BLaER1 treated with 17β-estradiol and CSF1 and Interleukin-3, amounts not matched to agents 10 nM and 100 nM (cell line): ENCODE results near the gene GSTO2.

Experiments
- H3K27ac ChIP-seq, 11 experiments: shearing (Covaris generic); formaldehyde crosslinking; 2 replicates each; pipeline ENCODE4 v1.8.1; 2022
- H3K27me3 ChIP-seq, 11 experiments: shearing (Covaris generic); formaldehyde crosslinking; 2 replicates each; pipeline ENCODE4 v1.8.1; 2022
- H3K36me3 ChIP-seq, 11 experiments: shearing (Covaris generic); formaldehyde crosslinking; 2 replicates each; pipeline ENCODE4 v1.8.1; 2022
- H3K4me1 ChIP-seq, 10 experiments: shearing (Covaris generic); formaldehyde crosslinking; 2 replicates each; pipeline ENCODE4 v1.8.1; 2022
- H3K4me2 ChIP-seq, 11 experiments: shearing (Covaris generic); formaldehyde crosslinking; 2 replicates each; pipeline ENCODE4 v1.8.1; 2022
- H3K4me3 ChIP-seq, 10 experiments: shearing (Covaris generic); formaldehyde crosslinking; 2 replicates each; pipeline ENCODE4 v1.8.1; 2022
- H3K9ac ChIP-seq, 11 experiments: shearing (Covaris generic); formaldehyde crosslinking; 2 replicates each; pipeline ENCODE4 v1.8.1; 2022
- H3K9me3 ChIP-seq, 11 experiments: shearing (Covaris generic); formaldehyde crosslinking; replicated peaks in 1 of 11; 2 replicates each; pipeline ENCODE4 v1.8.1; 2022
- H4K20me1 ChIP-seq, 11 experiments: shearing (Covaris generic); formaldehyde crosslinking; 2 replicates each; pipeline ENCODE4 v1.8.1; 2022
- Cebpa-rat ChIP-seq, 11 experiments: shearing (Covaris generic); IDR thresholded peaks; 2 replicates each; pipeline ENCODE4 v1.8.1; 2022

The GSTO2 gene

GRCh38 chr10:104315486-104315921 is 46.5 kb downstream of the GSTO2 start:
- TF ChIP-seq Cebpa-rat (IDR thresholded peaks at IDR 0.05) = no peak
- no peak overlapping the region for H3K9ac ChIP-seq
- H3K36me3 ChIP-seq = peaks cover 63 to 90% (median 80%) of the 10 kb centered on the region in 11 experiments
- H3K4me2 ChIP-seq = no peak overlapping the region
- no peaks in the 10 kb centered on the region for H3K9me3 ChIP-seq
- H4K20me1 ChIP-seq = peaks cover 97 to 100% (median 100%) of the 10 kb centered on the region in 11 experiments
- no peaks in the 10 kb centered on the region for H3K27me3 ChIP-seq
- peaks cover 36 to 70% (median 55%) of the 10 kb centered on the region in 10 experiments for H3K4me1 ChIP-seq
- H3K27ac ChIP-seq = no peak overlapping the region
- H3K4me3 ChIP-seq = no peak overlapping the region

DNA sequence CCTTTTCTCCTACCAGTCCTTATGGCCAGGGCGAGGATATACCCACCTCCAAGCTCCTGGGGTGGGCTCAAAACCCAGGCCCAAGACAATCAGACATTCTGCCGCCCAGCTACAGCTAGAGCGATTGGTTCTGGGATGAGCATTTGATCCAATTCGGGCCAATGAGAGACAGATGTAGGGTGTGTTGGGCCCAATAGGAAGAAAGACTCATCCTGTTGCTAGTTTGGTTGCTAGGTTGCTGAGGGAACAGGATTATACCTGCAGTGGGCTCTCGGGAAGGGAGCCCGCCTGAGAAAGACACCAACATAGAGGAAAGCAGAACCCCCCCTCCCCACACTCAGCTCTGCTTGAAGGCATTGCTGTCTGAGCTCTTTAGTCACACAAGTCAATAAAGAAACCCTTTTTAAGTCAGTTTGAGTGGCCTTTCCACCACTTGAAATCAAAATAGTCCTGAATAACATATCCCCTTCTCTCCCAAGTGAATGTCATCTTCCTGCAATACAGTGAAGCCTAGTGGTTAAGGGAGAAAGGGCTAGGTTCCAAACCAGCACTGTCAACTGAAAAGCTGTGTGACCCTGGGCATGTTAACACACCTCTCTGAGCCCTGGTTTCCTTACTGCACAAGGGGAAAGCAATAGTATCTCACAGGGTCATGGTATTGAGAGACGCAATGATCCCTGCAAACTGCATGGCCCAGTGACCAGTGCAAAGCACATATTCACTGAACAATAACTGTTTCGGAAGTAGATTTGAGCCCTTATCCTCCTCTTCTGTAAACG is 47.5 kb downstream of the GSTO2 start:
- Histone ChIP-seq H3K9ac (no peak overlapping the region), H3K27me3 (no peaks in the 10 kb centered on the region), H3K9me3 (no peaks in the 10 kb centered on the region), H3K27ac (no peak overlapping the region), H4K20me1 (peaks cover 96 to 100% (median 100%) of the 10 kb centered on the region in 11 experiments), H3K4me1 (peaks cover 46 to 70% (median 58%) of the 10 kb centered on the region in 10 experiments), H3K4me3 (no peak overlapping the region), H3K36me3 (peaks cover 53 to 89% (median 70%) of the 10 kb centered on the region in 11 experiments), H3K4me2 (peak overlapping the region in 4 of 11 experiments; percentile 97 to 99 (median 98); a peak in 3 of 22 replicates)
- no peak for TF ChIP-seq Cebpa-rat (IDR thresholded peaks at IDR 0.05)

DNA sequence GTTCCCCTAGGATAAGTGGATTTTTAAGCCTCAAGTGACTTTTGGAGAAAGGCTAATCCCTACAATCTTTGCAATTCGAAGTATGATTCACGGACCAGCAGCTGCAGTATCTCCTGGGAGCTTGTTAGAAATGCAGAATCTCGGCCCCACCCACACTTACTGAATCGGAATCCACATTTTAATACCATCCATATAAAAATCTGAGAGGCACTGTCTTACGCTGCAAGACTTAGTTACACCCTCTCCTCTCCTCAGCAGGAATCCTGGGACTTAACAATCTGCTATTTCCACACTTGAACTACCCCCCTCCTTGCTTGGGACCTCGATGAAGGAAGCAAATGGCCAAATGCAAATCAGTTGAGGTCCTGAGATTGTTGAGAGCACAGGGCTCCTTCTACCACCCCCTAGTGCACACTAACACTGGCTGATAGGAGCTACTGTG is 48.3 kb downstream of the GSTO2 start:
- TF ChIP-seq Cebpa-rat (IDR thresholded peaks at IDR 0.05) = no peak
- H3K4me3 ChIP-seq = peak overlapping the region in 1 of 10 experiments; percentile 23; a peak in 1 of 20 replicates
- peaks cover 46 to 81% (median 62%) of the 10 kb centered on the region in 11 experiments for H3K36me3 ChIP-seq
- peak overlapping the region; percentile 65 to 99 (median 97) for H3K4me2 ChIP-seq
- peaks cover 94 to 100% (median 100%) of the 10 kb centered on the region in 11 experiments for H4K20me1 ChIP-seq
- peak overlapping the region in 3 of 11 experiments; percentile 1 to 22 (median 9); a peak in 2 of 22 replicates for H3K27ac ChIP-seq
- H3K27me3 ChIP-seq = no peaks in the 10 kb centered on the region
- peak overlapping the region in 1 of 11 experiments; percentile 7; a peak in 1 of 22 replicates for H3K9ac ChIP-seq
- no peaks in the 10 kb centered on the region for H3K9me3 ChIP-seq
- peaks cover 54 to 70% (median 62%) of the 10 kb centered on the region in 10 experiments for H3K4me1 ChIP-seq

- H3K4me2 ChIP-seq = peak overlapping the region; percentile 65 to 99 (median 97)
- TF ChIP-seq Cebpa-rat (IDR thresholded peaks at IDR 0.05) = no peak
- no peaks in the 10 kb centered on the region for H3K9me3 ChIP-seq
- H4K20me1 ChIP-seq = peaks cover 90 to 100% (median 97%) of the 10 kb centered on the region in 11 experiments
- H3K27me3 ChIP-seq = no peaks in the 10 kb centered on the region
- H3K4me3 ChIP-seq = peak overlapping the region in 1 of 10 experiments; percentile 23; a peak in 1 of 20 replicates
- peak overlapping the region in 3 of 11 experiments; percentile 15 to 29 (median 22); a peak in 3 of 22 replicates for H3K27ac ChIP-seq
- H3K4me1 ChIP-seq = peaks cover 59 to 70% (median 62%) of the 10 kb centered on the region in 10 experiments
- H3K9ac ChIP-seq = no peak overlapping the region; a peak in 1 of 22 replicates
- peaks cover 41 to 76% (median 57%) of the 10 kb centered on the region in 11 experiments for H3K36me3 ChIP-seq
Measured at GRCh38 chr10:104317726-104318299, 48.8 kb downstream of the GSTO2 start.

- Histone ChIP-seq H3K27ac (peak overlapping the region in 2 of 11 experiments; percentile 15 to 29; a peak in 3 of 22 replicates), H4K20me1 (peaks cover 85 to 100% (median 92%) of the 10 kb centered on the region in 11 experiments), H3K27me3 (no peaks in the 10 kb centered on the region), H3K9me3 (no peaks in the 10 kb centered on the region), H3K36me3 (peaks cover 35 to 76% (median 52%) of the 10 kb centered on the region in 11 experiments), H3K9ac (0 out of 22 replicates have a peak overlapping the region, but pooled peaks of 1 of the 11 experiments have one; percentile 12), H3K4me3 (no peak overlapping the region), H3K4me2 (peak overlapping the region; percentile 65 to 99 (median 97)), H3K4me1 (peaks cover 64 to 70% (median 66%) of the 10 kb centered on the region in 10 experiments)
- TF ChIP-seq Cebpa-rat (IDR thresholded peaks at IDR 0.05) = no peak
Measured at GRCh38 chr10:104318326-104318725, 49.3 kb downstream of the GSTO2 start.

DNA sequence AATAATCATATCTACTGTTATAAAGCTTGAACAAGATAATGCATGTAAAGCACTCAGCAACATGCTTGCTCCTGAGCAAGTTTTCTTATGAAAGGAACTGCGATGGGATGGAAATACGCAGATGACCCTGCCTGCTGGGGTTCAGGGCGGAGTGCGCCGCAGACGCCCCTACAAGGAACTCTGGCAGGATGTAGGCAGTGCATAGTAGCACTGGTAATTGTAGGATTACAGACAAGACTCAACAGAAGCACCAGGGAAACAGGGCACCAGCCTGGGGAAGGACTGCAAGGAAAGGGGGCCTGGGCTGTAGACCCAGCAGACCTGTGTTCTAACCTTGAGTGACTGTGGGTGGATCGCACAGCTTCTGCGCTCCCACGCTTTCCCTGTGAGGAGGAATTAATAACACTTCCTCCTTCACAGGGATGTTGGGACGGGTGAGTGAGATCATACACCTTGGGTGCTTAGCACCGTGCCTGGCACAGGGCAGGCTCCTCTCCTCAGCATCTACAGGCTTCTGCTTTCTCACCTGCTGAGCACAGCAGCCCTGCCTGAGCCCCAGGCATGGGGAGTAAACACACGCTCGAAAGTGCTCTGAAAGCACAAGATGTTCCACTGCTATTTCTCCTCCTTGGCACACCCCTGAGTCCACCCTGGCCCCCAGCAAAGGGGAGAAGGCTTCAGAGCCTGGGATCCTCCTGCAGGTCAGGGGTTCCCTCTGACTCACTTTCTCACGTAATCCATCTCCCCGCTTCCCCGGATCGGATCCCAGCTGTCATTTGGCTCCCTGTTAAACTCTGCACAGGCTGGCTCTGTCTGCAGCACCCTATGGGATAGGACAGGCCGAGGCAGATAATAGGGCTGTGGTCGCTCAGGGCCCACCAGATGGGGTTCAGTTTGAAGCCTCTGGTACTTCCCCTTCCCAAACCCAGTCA is 50.1 kb downstream of the GSTO2 start:
- no peaks in the 10 kb centered on the region for H3K9me3 ChIP-seq
- H3K4me3 ChIP-seq = no peak overlapping the region; a peak in 1 of 20 replicates
- peak overlapping the region in 8 of 11 experiments; percentile 4 to 90 (median 28); a peak in 12 of 22 replicates for H3K27ac ChIP-seq
- peaks cover 78 to 100% (median 84%) of the 10 kb centered on the region in 11 experiments for H4K20me1 ChIP-seq
- H3K9ac ChIP-seq = peak overlapping the region in 5 of 11 experiments; percentile 19 to 44 (median 31); a peak in 8 of 22 replicates
- TF ChIP-seq Cebpa-rat (IDR thresholded peaks at IDR 0.05) = no peak
- H3K4me1 ChIP-seq = peaks cover 72 to 75% (median 73%) of the 10 kb centered on the region in 10 experiments
- peak overlapping the region; percentile 94 to 99 (median 97) for H3K4me2 ChIP-seq
- no peaks in the 10 kb centered on the region for H3K27me3 ChIP-seq
- H3K36me3 ChIP-seq = peaks cover 28 to 75% (median 50%) of the 10 kb centered on the region in 11 experiments

DNA sequence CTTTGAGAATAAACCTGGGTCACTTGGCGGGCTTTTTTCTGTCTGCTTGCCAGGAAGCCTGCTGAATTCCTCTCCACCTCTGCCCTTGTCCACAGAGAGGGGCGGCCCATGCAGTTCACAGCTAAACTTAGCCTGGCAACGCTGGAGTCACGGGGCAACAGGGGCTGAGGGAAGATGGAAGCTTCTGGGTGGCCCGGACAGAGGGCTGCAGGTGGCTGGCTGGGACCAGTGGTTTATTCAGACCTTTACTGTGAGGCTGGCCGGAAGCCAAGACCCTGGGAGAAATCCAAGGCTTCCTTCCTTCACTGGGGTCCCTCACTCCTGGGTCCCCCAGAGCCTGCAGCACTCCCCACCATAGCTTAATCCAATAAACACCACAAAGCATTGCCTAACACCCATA is 52.2 kb downstream of the GSTO2 start:
- peak overlapping the region in 10 of 11 experiments; percentile 78 to 90 (median 86); a peak in 20 of 22 replicates for H3K27ac ChIP-seq
- H3K4me3 ChIP-seq = no peak overlapping the region; a peak in 1 of 20 replicates
- H4K20me1 ChIP-seq = peaks cover 56 to 97% (median 63%) of the 10 kb centered on the region in 11 experiments
- peaks cover 93 to 97% (median 95%) of the 10 kb centered on the region in 10 experiments for H3K4me1 ChIP-seq
- H3K9me3 ChIP-seq = no peaks in the 10 kb centered on the region
- H3K4me2 ChIP-seq = peak overlapping the region; percentile 94 to 99 (median 97)
- no peak for TF ChIP-seq Cebpa-rat (IDR thresholded peaks at IDR 0.05)
- H3K27me3 ChIP-seq = no peaks in the 10 kb centered on the region
- H3K36me3 ChIP-seq = peaks cover 8 to 68% (median 37%) of the 10 kb centered on the region in 11 experiments
- H3K9ac ChIP-seq = peak overlapping the region in 9 of 11 experiments; percentile 54 to 82 (median 73); a peak in 11 of 22 replicates
